Spleen (tissue), 7 donors: ENCODE data around the gene DHRS2.

Source experiments
- POLR2A ChIP-seq, 3 donors: fragments of 450-650 bp; IDR thresholded peaks; one replicate each; pipeline ENCODE4 v1.5.1; 2017; ENCODE audit warnings: antibody characterized with exemption in 3 of 3, mild to moderate bottlenecking in 1 of 3
- POLR2AphosphoS5 ChIP-seq, 3 donors: sonication (generic); formaldehyde crosslinking; IDR thresholded peaks; one replicate each; pipeline ENCODE4 v1.5.1; 2017; ENCODE audit warnings: antibody characterized with exemption in 3 of 3
- TF ChIP-seq, protein P1 (sequence below), 11 experiments: fragments of 200-600 bp in 7 of 11; fragments of 450-650 bp in 4 of 11; sonication (generic) in 4 of 11; IDR thresholded peaks in 8 of 11; conservative IDR thresholded peaks in 3 of 11; 1 replicate in 7 of 11; 2 replicates in 4 of 11; pipeline versions ENCODE4 v1.4.0 to v1.8.0; 2016 to 2021; ENCODE audit warnings: antibody characterized with exemption in 11 of 11, inconsistent platforms in 4 of 11, mild to moderate bottlenecking in 1 of 11
- donor health status: DM: no; HTN: no; CAD: no; lungs with moderate emphysema.
- donor health status: DM: no; HTN: no; CAD: no.
- donor health status: DM: no; HTN: no; CAD: no.

DNA sequence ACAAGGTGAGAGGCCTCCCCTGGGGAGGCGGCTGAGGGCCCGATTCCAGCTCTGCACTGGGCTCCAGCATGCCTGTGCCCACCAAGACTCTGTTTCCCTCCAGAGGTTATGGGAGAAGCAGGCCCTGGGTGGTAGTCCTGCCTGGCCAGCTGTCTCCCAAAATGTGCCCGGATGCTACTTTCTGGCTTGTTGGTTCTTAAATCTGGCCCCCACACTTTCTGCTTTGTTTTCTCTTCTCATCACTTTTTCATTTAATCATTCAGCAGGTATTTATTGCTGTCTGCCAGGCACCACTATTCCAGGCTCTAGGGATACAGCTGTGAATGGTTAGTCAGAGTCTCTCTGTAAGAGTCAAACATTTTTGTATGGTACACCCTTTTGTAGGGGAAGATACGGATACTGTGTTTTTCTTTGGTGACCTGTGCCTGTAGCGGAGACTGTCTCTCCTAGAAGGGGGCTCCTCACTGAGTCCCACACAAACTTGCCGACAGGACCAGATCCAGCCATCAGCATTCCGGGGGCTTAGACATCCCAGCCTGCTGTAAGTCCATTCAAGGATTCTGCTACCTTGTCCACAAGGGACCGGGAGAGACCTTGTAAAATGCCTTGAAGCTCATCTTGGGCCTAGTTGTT lies 3.8 kb downstream of the DHRS2 start:
- TF ChIP-seq, protein P1, sequence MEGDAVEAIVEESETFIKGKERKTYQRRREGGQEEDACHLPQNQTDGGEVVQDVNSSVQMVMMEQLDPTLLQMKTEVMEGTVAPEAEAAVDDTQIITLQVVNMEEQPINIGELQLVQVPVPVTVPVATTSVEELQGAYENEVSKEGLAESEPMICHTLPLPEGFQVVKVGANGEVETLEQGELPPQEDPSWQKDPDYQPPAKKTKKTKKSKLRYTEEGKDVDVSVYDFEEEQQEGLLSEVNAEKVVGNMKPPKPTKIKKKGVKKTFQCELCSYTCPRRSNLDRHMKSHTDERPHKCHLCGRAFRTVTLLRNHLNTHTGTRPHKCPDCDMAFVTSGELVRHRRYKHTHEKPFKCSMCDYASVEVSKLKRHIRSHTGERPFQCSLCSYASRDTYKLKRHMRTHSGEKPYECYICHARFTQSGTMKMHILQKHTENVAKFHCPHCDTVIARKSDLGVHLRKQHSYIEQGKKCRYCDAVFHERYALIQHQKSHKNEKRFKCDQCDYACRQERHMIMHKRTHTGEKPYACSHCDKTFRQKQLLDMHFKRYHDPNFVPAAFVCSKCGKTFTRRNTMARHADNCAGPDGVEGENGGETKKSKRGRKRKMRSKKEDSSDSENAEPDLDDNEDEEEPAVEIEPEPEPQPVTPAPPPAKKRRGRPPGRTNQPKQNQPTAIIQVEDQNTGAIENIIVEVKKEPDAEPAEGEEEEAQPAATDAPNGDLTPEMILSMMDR (IDR thresholded peaks at IDR 0.05 in 8 of 11, conservative IDR thresholded peaks at IDR 0.05 in 3 of 11), result no peak
- no peak for TF ChIP-seq POLR2A (IDR thresholded peaks at IDR 0.05)
- TF ChIP-seq POLR2AphosphoS5 (IDR thresholded peaks at IDR 0.05), result no peak
